OCI-LY3 (cell line): ENCODE data around the gene AGPAT1.

Source experiments
- EZH2phosphoT487 ChIP-seq: fragments of 200-600 bp; shearing (Covaris generic); IDR thresholded peaks from 2 replicates; pipeline ENCODE4 v1.6.1; 2018; ENCODE audit warnings: antibody characterized with exemption, mixed run types, low read depth
- TF ChIP-seq, protein P1 (sequence below): fragments of 200-600, 300-600 bp; sonication (generic); IDR thresholded peaks from 2 replicates; pipeline ENCODE4 v1.5.1; 2014; ENCODE audit warnings: antibody characterized with exemption, low read length, low read depth

DNA sequence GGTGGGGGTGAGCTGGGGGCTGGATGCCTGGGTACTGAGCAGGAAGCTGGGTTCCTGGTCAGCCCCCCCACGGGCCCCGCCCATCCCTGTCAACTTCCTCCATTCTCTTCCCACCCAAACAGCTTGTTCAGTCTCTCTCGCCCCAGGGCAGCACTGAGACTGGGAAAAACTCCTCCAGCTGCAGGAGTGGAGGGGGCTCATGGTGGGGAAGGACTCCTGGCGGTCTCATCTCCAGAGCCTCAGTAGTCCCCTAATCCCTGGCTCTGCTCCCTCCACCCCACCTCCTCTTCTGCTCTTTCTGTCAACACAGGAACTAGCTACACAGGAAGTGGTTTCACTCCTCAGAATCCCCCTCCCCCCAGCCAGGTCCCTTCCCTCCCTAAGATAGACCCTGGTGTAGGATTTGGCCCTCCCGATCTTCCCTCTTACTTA is 16.7 kb upstream of the AGPAT1 start, which contains the start of gene GPSM3:
- TF ChIP-seq, protein P1, sequence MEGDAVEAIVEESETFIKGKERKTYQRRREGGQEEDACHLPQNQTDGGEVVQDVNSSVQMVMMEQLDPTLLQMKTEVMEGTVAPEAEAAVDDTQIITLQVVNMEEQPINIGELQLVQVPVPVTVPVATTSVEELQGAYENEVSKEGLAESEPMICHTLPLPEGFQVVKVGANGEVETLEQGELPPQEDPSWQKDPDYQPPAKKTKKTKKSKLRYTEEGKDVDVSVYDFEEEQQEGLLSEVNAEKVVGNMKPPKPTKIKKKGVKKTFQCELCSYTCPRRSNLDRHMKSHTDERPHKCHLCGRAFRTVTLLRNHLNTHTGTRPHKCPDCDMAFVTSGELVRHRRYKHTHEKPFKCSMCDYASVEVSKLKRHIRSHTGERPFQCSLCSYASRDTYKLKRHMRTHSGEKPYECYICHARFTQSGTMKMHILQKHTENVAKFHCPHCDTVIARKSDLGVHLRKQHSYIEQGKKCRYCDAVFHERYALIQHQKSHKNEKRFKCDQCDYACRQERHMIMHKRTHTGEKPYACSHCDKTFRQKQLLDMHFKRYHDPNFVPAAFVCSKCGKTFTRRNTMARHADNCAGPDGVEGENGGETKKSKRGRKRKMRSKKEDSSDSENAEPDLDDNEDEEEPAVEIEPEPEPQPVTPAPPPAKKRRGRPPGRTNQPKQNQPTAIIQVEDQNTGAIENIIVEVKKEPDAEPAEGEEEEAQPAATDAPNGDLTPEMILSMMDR, result no peak
- TF ChIP-seq EZH2phosphoT487, result no peak
